GM12878 (cell line): ENCODE results near the gene ATXN8OS. TPM values are rescaled to one million over a fixed set of nuclear protein-coding genes. Genes with fewer than 3 reads are reported as not detected.

Experiments used
- ATAC-seq: fragments of 200-7000 bp; cut with Tn5 transposase; 3 replicates; pipeline ENCODE4 v1.9.1; 2020; ENCODE audit warnings: mild to moderate bottlenecking, moderate library complexity
- BruUV-seq: library from RNA; stranded (reverse); fragments of 400-500 nt; replicated peaks from 2 replicates; lab custom pipeline; 2021; lab: Mats Ljungman, UMichigan
- CTCF ChIA-PET: fragments of 300-600 bp; sonication (Branson Sonifier 250); formaldehyde crosslinking; extraction: SDS; loops from one replicate; lab custom pipeline; 2021; ENCODE audit warnings: inconsistent platforms; lab: Yijun Ruan, JAX
- POLR2A ChIA-PET: fragments of 350-600 bp; formaldehyde crosslinking; extraction: SDS; loops from one replicate; lab custom pipeline; 2021; ENCODE audit warnings: inconsistent platforms; lab: Charles Lee
- RAD21 ChIA-PET: fragments of 300-600 bp; sonication (Branson Sonifier 250); formaldehyde crosslinking; loops from one replicate; lab custom pipeline; 2023; ENCODE audit warnings: antibody characterized with exemption; ENCODE audit not compliant: unreplicated experiment; lab: Charles Lee
- SMC1A ChIA-PET: fragments of 300-600 bp; sonication (Branson Sonifier 250); formaldehyde crosslinking; loops from one replicate; lab custom pipeline; 2023; ENCODE audit not compliant: unreplicated experiment, uncharacterized antibody; lab: Charles Lee
- DNase-seq: peaks from one replicate; pipeline ENCODE4 v3.0.0-alpha.2; 2011; ENCODE audit warnings: low read depth, low spot score
- FAIRE-seq: peaks from 3 replicates; lab custom pipeline; 2011; peaks lifted over from hg19 to GRCh38; lab: Jason Lieb, UNC
- H2AFZ ChIP-seq: 2 replicates; pipeline ENCODE4 v1.6.0; 2011; ENCODE audit warnings: low read depth, low read length, control low read depth; ENCODE audit not compliant: control insufficient read depth
- H3K27ac ChIP-seq: 2 replicates; pipeline ENCODE4 v1.5.1; 2011; ENCODE audit warnings: control low read depth; ENCODE audit not compliant: control insufficient read depth, insufficient read depth
- H3K27me3 ChIP-seq, 2 experiments: replicated peaks in 1 of 2; 2 replicates each; pipeline versions ENCODE4 v1.6.0 to v1.6.1; 2011; ENCODE audit warnings: low read length in 1 of 2; ENCODE audit not compliant: control insufficient read depth in 2 of 2, insufficient read depth in 2 of 2
- H3K36me3 ChIP-seq, 2 experiments: 2 replicates each; pipeline ENCODE4 v1.5.1; 2011; ENCODE audit warnings: low read length in 1 of 2; ENCODE audit not compliant: control insufficient read depth in 2 of 2, insufficient read depth in 2 of 2
- H3K4me1 ChIP-seq: 2 replicates; pipeline ENCODE4 v1.6.1; 2011; ENCODE audit warnings: mild to moderate bottlenecking, low read length, moderate library complexity, mixed read lengths; ENCODE audit not compliant: control insufficient read depth, insufficient read depth
- H3K4me2 ChIP-seq: 2 replicates; pipeline ENCODE4 v1.6.0; 2011; ENCODE audit warnings: control low read depth; ENCODE audit not compliant: control insufficient read depth, insufficient read depth
- H3K4me3 ChIP-seq: fragments of 200-600 bp; sonication (generic); 2 replicates; pipeline ENCODE4 v1.5.1; 2016
- H3K79me2 ChIP-seq: 2 replicates; pipeline ENCODE4 v1.6.0; 2011; ENCODE audit warnings: low read length; ENCODE audit not compliant: control insufficient read depth, insufficient read depth
- H3K9ac ChIP-seq: 2 replicates; pipeline ENCODE4 v1.8.0; 2011; ENCODE audit warnings: low read length, control low read depth, mixed read lengths; ENCODE audit not compliant: control insufficient read depth, insufficient read depth
- H3K9me3 ChIP-seq: replicated peaks from 3 replicates; pipeline ENCODE4 v1.5.1; 2011; ENCODE audit warnings: mild to moderate bottlenecking, low read length; ENCODE audit not compliant: control insufficient read depth, insufficient read depth
- H4K20me1 ChIP-seq: 2 replicates; pipeline ENCODE4 v1.6.0; 2011; ENCODE audit not compliant: control insufficient read depth, insufficient read depth
- ASH2L ChIP-seq: fragments of 300-600, 200-600 bp; sonication (generic); IDR thresholded peaks from 2 replicates; pipeline ENCODE4 v1.6.1; 2017; ENCODE audit warnings: low read depth, mild to moderate bottlenecking, borderline replicate concordance
- BHLHE40 ChIP-seq, 2 experiments: fragments of 450-650 bp in 1 of 2; IDR thresholded peaks; 2 replicates each; pipeline ENCODE4 v1.6.1; 2011 to 2017; ENCODE audit warnings: low read depth in 2 of 2, borderline replicate concordance in 1 of 2, improper control_type of control experiment in 1 of 2, low read length in 1 of 2, mild to moderate bottlenecking in 1 of 2
- CBFB ChIP-seq: IDR thresholded peaks from 2 replicates; pipeline ENCODE4 v1.6.1; 2016; ENCODE audit warnings: antibody characterized with exemption, low read depth
- EED ChIP-seq: sonication (generic); IDR thresholded peaks from 2 replicates; pipeline ENCODE4 v1.6.1; 2016; ENCODE audit warnings: antibody characterized with exemption, low read depth
- NFYA ChIP-seq: IDR thresholded peaks from 2 replicates; pipeline ENCODE4 v1.6.1; 2011; ENCODE audit warnings: low read depth, mild to moderate bottlenecking, low read length, improper control_type of control experiment, borderline replicate concordance
- NR2F1 ChIP-seq: fragments of 450-650 bp; conservative IDR thresholded peaks from 2 replicates; pipeline ENCODE4 v1.6.1; 2017; ENCODE audit warnings: mild to moderate bottlenecking
- POLR2A ChIP-seq: IDR thresholded peaks from 2 replicates; pipeline ENCODE4 v1.6.1; 2011; ENCODE audit warnings: low read depth, mild to moderate bottlenecking, low read length
- SUZ12 ChIP-seq: fragments of 200-600 bp; sonication (generic); IDR thresholded peaks from one replicate; pipeline ENCODE4 v1.6.1; 2018; ENCODE audit warnings: antibody characterized with exemption, mild to moderate bottlenecking; ENCODE audit not compliant: unreplicated experiment
- TARDBP ChIP-seq: IDR thresholded peaks from 2 replicates; pipeline ENCODE4 v1.6.1; 2016; ENCODE audit warnings: borderline replicate concordance
- TCF7 ChIP-seq: IDR thresholded peaks from 2 replicates; pipeline ENCODE4 v1.6.1; 2014; ENCODE audit warnings: antibody characterized with exemption, borderline replicate concordance
- WRNIP1 ChIP-seq: IDR thresholded peaks from 2 replicates; pipeline ENCODE4 v1.6.1; 2011; ENCODE audit warnings: low read depth, low read length, improper control_type of control experiment, borderline replicate concordance
- ZNF622 ChIP-seq: fragments of 450-650 bp; IDR thresholded peaks from 2 replicates; pipeline ENCODE4 v1.6.1; 2017; ENCODE audit warnings: mild to moderate bottlenecking, inconsistent platforms
- WGBS: methylation state at CpG from one replicate; pipeline ENCODE4 v1.1.6; 2016; ENCODE audit warnings: low lambda C conversion rate; ENCODE audit not compliant: insufficient replicate concordance, insufficient coverage; ENCODE audit errors: missing lambda C conversion rate; 5-methylcytosine and 5-hydroxymethylcytosine counted together
- in situ Hi-C: fragments of 300-500 bp; cut with MboI; formaldehyde crosslinking; loops from 9 replicates; pipeline ENCODE4 v1.14.3; 2018; ENCODE audit warnings: mixed read lengths
- intact Hi-C: fragments of 100-400 bp; cut with micrococcal nuclease; formaldehyde crosslinking; loops from one replicate; pipeline ENCODE4 v1.14.2; 2022; ENCODE audit not compliant: unreplicated experiment
- polyA plus RNA-seq, 11 experiments: library from polyadenylated mRNA; depleted of rRNA in 4 of 11; unstranded in 6 of 11; stranded (reverse) in 5 of 11; fragments of >200 nt; fragmentation: Nextera tagmentation in 4 of 11; fragmentation: Illumina TruSeq in 1 of 11; extraction: Ambion mirVana in 4 of 11; extraction: Trizol in 1 of 11; gene quantifications; 1 replicate in 1 of 11; 2 replicates in 10 of 11; pipeline versions ENCODE4 v1.2.1 to v1.2.3, GENCODE V29; 2011 to 2016; ENCODE audit warnings: inconsistent platforms in 2 of 11, missing spikeins in 2 of 11, low read depth in 1 of 11
- total RNA-seq, 4 experiments: library from RNA; depleted of rRNA in 3 of 4; stranded (reverse); fragments of >200 nt in 3 of 4; fragmentation: Illumina TruSeq in 1 of 4; extraction: Trizol in 1 of 4; gene quantifications; 2 replicates each; pipeline versions ENCODE4 v1.2.1 to v1.2.3, GENCODE V29; 2013 to 2021
- TF ChIP-seq, protein P1 (sequence below): fragments of 450-650 bp; IDR thresholded peaks from 2 replicates; pipeline ENCODE4 v1.6.1; 2017; ENCODE audit warnings: low read depth, mild to moderate bottlenecking, moderate library complexity
- TF ChIP-seq, protein P2 (sequence below): fragments of 450-650 bp; formaldehyde crosslinking; IDR thresholded peaks from 2 replicates; pipeline ENCODE4 v1.4.0; 2020; ENCODE audit warnings: mild to moderate bottlenecking, moderate library complexity
- TF ChIP-seq, protein P3 (sequence below): fragments of 450-650 bp; IDR thresholded peaks from 2 replicates; pipeline ENCODE4 v1.6.1; 2017; ENCODE audit warnings: mild to moderate bottlenecking, moderate library complexity

The ATXN8OS gene
- total and polyA plus RNA-seq, 10 of the 15 experiments (the other 5 are each of a cell fraction or from before 2014, with no cell fraction given) = not detected

DNA sequence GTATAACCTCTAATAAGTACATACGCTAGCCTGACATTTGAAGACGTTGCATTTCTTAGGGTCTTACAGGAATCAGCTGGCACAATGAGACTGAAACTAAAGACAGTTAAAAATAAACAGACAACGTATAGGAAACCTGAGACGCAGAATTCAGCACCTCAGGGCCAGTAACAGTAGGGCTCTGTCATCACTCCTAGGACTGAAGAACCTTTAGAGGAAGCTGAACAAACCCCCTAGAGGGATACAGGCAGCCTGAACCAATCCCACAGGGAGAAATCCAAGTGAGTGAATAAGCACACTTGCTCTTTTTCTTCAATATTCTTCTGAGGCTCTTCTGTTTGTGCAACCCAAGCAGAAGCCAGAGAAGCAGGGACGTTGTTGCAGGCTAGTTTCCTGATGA is 54.5 kb downstream of the ATXN8OS start:
- H3K9me3 ChIP-seq = no peaks in the 10 kb centered on the region
- BruUV-seq = no TSS peak
- ChIA-PET POLR2A (no interaction called here), CTCF (no interaction called here), SMC1A (no interaction called here), RAD21 (no interaction called here)
- no peaks in the 10 kb centered on the region for H3K36me3 ChIP-seq
- no peak overlapping the region for H3K27ac ChIP-seq
- DNase-seq (no peak), ATAC-seq (no peak), FAIRE-seq (no peak)
- in situ Hi-C loops = no loop called here
- no peaks in the 10 kb centered on the region for H3K79me2 ChIP-seq
- no peak overlapping the region for H3K4me2 ChIP-seq
- intact Hi-C loops = no loop called here
- no peaks in the 10 kb centered on the region for H3K4me1 ChIP-seq
- no peak overlapping the region for H2AFZ ChIP-seq
- WGBS = 15% methylated on average over 5 of the region's 5 CpGs
- no peaks in the 10 kb centered on the region for H4K20me1 ChIP-seq
- H3K4me3 ChIP-seq = no peak overlapping the region
- no peak overlapping the region for H3K9ac ChIP-seq
- no peaks in the 10 kb centered on the region for H3K27me3 ChIP-seq
- no peak for TF ChIP-seq BHLHE40 (IDR thresholded peaks at IDR 0.05; ENCODE audit: borderline replicate concordance in 1 of 2, low read depth in 2 of 2, low read length in 1 of 2)
- no peak for TF ChIP-seq EED
- TF ChIP-seq NR2F1 = no peak
- no peak for TF ChIP-seq ASH2L
- TF ChIP-seq POLR2A = no peak
- no peak for TF ChIP-seq SUZ12
- TF ChIP-seq, protein P1, sequence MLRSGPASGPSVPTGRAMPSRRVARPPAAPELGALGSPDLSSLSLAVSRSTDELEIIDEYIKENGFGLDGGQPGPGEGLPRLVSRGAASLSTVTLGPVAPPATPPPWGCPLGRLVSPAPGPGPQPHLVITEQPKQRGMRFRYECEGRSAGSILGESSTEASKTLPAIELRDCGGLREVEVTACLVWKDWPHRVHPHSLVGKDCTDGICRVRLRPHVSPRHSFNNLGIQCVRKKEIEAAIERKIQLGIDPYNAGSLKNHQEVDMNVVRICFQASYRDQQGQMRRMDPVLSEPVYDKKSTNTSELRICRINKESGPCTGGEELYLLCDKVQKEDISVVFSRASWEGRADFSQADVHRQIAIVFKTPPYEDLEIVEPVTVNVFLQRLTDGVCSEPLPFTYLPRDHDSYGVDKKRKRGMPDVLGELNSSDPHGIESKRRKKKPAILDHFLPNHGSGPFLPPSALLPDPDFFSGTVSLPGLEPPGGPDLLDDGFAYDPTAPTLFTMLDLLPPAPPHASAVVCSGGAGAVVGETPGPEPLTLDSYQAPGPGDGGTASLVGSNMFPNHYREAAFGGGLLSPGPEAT = no peak
- no peak for TF ChIP-seq ZNF622
- TF ChIP-seq TARDBP = no peak
- no peak for TF ChIP-seq WRNIP1
- no peak for TF ChIP-seq CBFB
- no peak for TF ChIP-seq NFYA
- TF ChIP-seq, protein P2, sequence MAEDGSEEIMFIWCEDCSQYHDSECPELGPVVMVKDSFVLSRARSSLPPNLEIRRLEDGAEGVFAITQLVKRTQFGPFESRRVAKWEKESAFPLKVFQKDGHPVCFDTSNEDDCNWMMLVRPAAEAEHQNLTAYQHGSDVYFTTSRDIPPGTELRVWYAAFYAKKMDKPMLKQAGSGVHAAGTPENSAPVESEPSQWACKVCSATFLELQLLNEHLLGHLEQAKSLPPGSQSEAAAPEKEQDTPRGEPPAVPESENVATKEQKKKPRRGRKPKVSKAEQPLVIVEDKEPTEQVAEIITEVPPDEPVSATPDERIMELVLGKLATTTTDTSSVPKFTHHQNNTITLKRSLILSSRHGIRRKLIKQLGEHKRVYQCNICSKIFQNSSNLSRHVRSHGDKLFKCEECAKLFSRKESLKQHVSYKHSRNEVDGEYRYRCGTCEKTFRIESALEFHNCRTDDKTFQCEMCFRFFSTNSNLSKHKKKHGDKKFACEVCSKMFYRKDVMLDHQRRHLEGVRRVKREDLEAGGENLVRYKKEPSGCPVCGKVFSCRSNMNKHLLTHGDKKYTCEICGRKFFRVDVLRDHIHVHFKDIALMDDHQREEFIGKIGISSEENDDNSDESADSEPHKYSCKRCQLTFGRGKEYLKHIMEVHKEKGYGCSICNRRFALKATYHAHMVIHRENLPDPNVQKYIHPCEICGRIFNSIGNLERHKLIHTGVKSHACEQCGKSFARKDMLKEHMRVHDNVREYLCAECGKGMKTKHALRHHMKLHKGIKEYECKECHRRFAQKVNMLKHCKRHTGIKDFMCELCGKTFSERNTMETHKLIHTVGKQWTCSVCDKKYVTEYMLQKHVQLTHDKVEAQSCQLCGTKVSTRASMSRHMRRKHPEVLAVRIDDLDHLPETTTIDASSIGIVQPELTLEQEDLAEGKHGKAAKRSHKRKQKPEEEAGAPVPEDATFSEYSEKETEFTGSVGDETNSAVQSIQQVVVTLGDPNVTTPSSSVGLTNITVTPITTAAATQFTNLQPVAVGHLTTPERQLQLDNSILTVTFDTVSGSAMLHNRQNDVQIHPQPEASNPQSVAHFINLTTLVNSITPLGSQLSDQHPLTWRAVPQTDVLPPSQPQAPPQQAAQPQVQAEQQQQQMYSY (CRISPR knock-in tag) = no peak
- TF ChIP-seq, protein P3, sequence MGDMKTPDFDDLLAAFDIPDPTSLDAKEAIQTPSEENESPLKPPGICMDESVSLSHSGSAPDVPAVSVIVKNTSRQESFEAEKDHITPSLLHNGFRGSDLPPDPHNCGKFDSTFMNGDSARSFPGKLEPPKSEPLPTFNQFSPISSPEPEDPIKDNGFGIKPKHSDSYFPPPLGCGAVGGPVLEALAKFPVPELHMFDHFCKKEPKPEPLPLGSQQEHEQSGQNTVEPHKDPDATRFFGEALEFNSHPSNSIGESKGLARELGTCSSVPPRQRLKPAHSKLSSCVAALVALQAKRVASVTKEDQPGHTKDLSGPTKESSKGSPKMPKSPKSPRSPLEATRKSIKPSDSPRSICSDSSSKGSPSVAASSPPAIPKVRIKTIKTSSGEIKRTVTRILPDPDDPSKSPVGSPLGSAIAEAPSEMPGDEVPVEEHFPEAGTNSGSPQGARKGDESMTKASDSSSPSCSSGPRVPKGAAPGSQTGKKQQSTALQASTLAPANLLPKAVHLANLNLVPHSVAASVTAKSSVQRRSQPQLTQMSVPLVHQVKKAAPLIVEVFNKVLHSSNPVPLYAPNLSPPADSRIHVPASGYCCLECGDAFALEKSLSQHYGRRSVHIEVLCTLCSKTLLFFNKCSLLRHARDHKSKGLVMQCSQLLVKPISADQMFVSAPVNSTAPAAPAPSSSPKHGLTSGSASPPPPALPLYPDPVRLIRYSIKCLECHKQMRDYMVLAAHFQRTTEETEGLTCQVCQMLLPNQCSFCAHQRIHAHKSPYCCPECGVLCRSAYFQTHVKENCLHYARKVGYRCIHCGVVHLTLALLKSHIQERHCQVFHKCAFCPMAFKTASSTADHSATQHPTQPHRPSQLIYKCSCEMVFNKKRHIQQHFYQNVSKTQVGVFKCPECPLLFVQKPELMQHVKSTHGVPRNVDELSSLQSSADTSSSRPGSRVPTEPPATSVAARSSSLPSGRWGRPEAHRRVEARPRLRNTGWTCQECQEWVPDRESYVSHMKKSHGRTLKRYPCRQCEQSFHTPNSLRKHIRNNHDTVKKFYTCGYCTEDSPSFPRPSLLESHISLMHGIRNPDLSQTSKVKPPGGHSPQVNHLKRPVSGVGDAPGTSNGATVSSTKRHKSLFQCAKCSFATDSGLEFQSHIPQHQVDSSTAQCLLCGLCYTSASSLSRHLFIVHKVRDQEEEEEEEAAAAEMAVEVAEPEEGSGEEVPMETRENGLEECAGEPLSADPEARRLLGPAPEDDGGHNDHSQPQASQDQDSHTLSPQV = no peak
- TF ChIP-seq TCF7 = no peak
